BJ (cell line): ENCODE results near the gene MAP4. TPM values are rescaled to one million over a fixed set of nuclear protein-coding genes. Genes with fewer than 3 reads are reported as not detected.

Experiments used
- CTCF ChIA-PET: fragments of 350-600 bp; formaldehyde crosslinking; extraction: SDS; loops from one replicate; lab custom pipeline; 2021; ENCODE audit warnings: antibody characterized with exemption, inconsistent platforms; lab: Yijun Ruan, JAX
- POLR2A ChIA-PET: fragments of 300-600 bp; sonication (Branson Sonifier 250); formaldehyde crosslinking; extraction: SDS; loops from one replicate; lab custom pipeline; 2021; ENCODE audit warnings: antibody characterized with exemption; lab: Charles Lee
- DNase-seq: peaks from one replicate; pipeline ENCODE4 v3.0.0-alpha.2; 2011; ENCODE audit warnings: low read depth
- H3K27me3 ChIP-seq: 2 replicates; pipeline ENCODE4 v1.6.0; 2011; ENCODE audit warnings: low read length; ENCODE audit not compliant: control insufficient read depth, insufficient read depth
- H3K36me3 ChIP-seq: 2 replicates; pipeline ENCODE4 v1.5.1; 2011; ENCODE audit warnings: low read length; ENCODE audit not compliant: control insufficient read depth, insufficient read depth
- H3K4me3 ChIP-seq: 2 replicates; pipeline ENCODE4 v1.5.1; 2011; ENCODE audit warnings: low read depth, mild to moderate bottlenecking, control low read depth, low read length
- polyA plus RNA-seq: library from polyadenylated mRNA; depleted of rRNA; stranded (reverse); fragments of >200 nt; gene quantifications from 2 replicates; pipeline ENCODE4 v1.2.3, GENCODE V29; 2011
- TF ChIP-seq, protein P1 (sequence below): IDR thresholded peaks from 2 replicates; pipeline ENCODE4 v1.5.1; 2011; ENCODE audit warnings: low read depth, mild to moderate bottlenecking, control low read depth, inconsistent platforms, low read length, moderate library complexity; ENCODE audit not compliant: insufficient read depth

Gene MAP4
- polyA plus RNA-seq, 1 experiment: 247 TPM

DNA sequence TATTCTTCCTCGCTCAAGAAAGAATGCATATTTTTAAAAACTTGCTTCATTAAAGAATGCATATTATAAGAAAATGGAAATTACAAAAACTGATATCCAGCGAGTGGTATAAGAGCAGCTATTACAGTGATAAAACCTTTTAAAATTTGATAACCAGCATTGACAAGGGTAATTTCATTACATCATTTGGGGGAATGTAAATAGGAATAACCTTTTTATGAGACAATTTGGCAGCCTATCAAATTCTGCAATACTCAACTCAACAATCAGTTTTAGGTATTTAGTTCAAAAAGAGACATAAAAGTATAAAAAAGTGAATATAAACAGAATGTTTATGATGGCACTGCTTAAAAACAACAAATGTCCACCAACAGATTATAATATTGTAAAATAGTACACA is 35.4 kb downstream of the MAP4 start:
- POLR2A ChIA-PET: no interaction called here

DNA sequence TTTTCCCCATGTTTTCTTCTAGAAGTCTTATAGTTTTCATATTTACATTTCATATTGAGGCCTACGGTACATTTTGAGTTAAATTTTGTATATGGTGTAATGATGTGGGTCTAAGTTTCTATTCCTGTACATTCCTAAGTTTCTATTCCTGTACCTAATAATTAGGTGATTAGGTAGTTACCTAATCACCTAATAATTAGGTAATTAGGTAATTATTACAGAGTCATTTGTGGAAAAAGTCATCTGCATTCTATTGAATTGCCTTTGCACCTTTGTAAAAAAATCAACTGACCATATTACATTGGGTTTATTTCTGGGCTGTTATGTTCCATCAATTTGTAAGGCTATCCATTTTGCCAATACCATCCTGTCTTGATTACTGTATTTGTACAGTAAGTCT is 37.1 kb downstream of the MAP4 start:
- peaks cover 2% of the 10 kb centered on the region; the same call in 1 of the 2 replicates for H3K36me3 ChIP-seq
- H3K4me3 ChIP-seq: no peak overlapping the region
- no peaks in the 10 kb centered on the region for H3K27me3 ChIP-seq
- no peak for DNase-seq
- ChIA-PET CTCF (interaction anchor here (0.6 to 4.9 kb wide), 2 partner anchors 11 to 96 kb away, joined by 3 to 16 read pairs; no protein-coding TSS in a partner anchor), POLR2A (no interaction called here)
- TF ChIP-seq, protein P1, sequence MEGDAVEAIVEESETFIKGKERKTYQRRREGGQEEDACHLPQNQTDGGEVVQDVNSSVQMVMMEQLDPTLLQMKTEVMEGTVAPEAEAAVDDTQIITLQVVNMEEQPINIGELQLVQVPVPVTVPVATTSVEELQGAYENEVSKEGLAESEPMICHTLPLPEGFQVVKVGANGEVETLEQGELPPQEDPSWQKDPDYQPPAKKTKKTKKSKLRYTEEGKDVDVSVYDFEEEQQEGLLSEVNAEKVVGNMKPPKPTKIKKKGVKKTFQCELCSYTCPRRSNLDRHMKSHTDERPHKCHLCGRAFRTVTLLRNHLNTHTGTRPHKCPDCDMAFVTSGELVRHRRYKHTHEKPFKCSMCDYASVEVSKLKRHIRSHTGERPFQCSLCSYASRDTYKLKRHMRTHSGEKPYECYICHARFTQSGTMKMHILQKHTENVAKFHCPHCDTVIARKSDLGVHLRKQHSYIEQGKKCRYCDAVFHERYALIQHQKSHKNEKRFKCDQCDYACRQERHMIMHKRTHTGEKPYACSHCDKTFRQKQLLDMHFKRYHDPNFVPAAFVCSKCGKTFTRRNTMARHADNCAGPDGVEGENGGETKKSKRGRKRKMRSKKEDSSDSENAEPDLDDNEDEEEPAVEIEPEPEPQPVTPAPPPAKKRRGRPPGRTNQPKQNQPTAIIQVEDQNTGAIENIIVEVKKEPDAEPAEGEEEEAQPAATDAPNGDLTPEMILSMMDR: no peak

More for the DNA sequence above, 35.4 kb downstream of the MAP4 start:
- H3K4me3 ChIP-seq: no peak overlapping the region
- CTCF ChIA-PET: interaction anchor here (1.0 to 4.9 kb wide), 2 partner anchors 9 to 155 kb away, joined by 3 to 16 read pairs; no protein-coding TSS in a partner anchor
- TF ChIP-seq, protein P1: no peak
- no peak for DNase-seq
- H3K27me3 ChIP-seq: no peaks in the 10 kb centered on the region
- peaks cover 3% of the 10 kb centered on the region; the same call in 1 of the 2 replicates for H3K36me3 ChIP-seq

DNA sequence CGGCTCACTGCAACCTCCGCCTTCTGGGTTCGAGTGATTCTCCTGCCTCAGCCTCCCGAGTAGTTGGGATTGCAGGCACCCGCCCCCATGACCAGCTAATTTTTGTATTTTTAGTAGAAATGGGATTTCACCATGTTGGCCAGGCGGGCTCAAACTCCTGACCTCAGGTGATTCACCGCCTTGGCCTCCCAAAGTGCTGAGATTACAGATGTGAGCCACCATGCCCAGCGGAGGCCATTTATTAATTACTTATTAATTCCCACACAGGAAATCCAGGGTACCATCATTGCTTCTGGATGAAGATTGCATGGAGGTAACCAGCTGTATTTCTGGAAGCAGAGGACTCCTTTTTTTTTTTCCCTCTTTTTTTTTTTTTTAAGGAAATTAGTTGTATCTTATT is 37.8 kb downstream of the MAP4 start:
- peaks cover 2% of the 10 kb centered on the region; the same call in 1 of the 2 replicates for H3K36me3 ChIP-seq
- CTCF ChIA-PET: interaction anchor here (4.9 kb wide), 1 partner anchor 11 kb away, joined by 16 read pairs; no protein-coding TSS in a partner anchor
- H3K4me3 ChIP-seq: no peak overlapping the region
- no peaks in the 10 kb centered on the region for H3K27me3 ChIP-seq
- POLR2A ChIA-PET: no interaction called here
- TF ChIP-seq, protein P1: no peak
- no peak for DNase-seq

GRCh38 chr3:47976135-47976732 is 40.0 kb downstream of the MAP4 start:
- H3K27me3 ChIP-seq: no peaks in the 10 kb centered on the region
- POLR2A ChIA-PET: no interaction called here
- CTCF ChIA-PET: interaction anchor here (1.4 to 4.9 kb wide), 2 partner anchors 13 to 56 kb away, joined by 3 to 16 read pairs; no protein-coding TSS in a partner anchor

DNA sequence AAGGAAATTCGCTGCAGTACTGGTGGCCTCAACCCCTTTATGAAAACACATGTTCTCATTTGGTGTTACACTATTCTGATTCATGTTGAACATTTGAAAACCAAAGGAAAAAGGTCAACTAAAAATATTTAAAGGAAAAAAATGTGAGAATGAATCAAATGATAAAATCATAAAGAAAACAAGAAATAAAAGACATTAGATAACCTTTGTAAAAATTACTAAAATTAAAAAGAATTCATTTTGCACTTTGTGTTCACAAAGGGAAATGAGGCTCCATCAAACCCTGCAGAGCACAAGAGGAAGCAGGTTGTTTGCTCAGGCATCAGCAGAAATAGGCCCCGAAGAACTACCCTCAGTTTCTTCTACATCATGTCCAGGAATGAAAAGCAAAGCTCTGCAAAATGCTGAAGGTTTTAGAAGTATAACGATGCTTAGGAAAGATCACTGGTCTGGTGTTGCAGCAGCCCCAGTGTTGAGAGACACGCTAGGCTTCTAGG is 41.2 kb downstream of the MAP4 start:
- no peak overlapping the region for H3K4me3 ChIP-seq
- ChIA-PET POLR2A (no interaction called here), CTCF (interaction anchor here (0.8 to 1.0 kb wide), 2 partner anchors 125 to 177 kb away, joined by 3 read pairs; no protein-coding TSS in a partner anchor)
- TF ChIP-seq, protein P1: no peak
- DNase-seq: no peak
- H3K27me3 ChIP-seq: no peaks in the 10 kb centered on the region
- H3K36me3 ChIP-seq: peaks cover 2% of the 10 kb centered on the region; the same call in 1 of the 2 replicates

More at GRCh38 chr3:47976135-47976732, 40.0 kb downstream of the MAP4 start:
- Histone ChIP-seq H3K36me3 (peaks cover 2% of the 10 kb centered on the region; the same call in 1 of the 2 replicates), H3K4me3 (no peak overlapping the region)
- no peak for DNase-seq
- TF ChIP-seq, protein P1: no peak
